HG03175 (cell line): Measurements from ENCODE around the gene MAP4K4.

Source experiments
- ATAC-seq: cut with Tn5 transposase; IDR thresholded peaks from one replicate; pipeline ENCODE4 v1.9.1; 2021; ENCODE audit warnings: mild to moderate bottlenecking, moderate library complexity; ENCODE audit not compliant: unreplicated experiment

Gene MAP4K4

DNA sequence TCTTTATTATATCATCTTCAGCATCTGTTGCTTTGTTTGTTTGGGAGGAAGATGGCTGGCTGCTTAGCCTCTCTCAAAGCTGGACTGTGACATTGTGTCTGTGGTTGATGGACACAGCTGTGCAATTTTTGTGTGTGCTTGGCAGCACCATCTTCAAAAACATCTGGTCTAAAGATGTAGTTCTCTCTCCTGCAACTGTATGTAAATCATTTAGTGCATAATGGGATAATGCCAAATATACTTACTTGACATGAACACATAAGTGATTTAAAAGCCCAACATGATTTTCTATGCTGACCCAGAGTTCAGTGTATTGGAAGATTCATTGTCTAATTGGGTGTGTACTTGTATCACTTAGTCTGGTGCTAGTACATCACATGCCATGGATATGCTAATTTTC is 112.2 kb downstream of the MAP4K4 start:
- no peak for ATAC-seq

DNA sequence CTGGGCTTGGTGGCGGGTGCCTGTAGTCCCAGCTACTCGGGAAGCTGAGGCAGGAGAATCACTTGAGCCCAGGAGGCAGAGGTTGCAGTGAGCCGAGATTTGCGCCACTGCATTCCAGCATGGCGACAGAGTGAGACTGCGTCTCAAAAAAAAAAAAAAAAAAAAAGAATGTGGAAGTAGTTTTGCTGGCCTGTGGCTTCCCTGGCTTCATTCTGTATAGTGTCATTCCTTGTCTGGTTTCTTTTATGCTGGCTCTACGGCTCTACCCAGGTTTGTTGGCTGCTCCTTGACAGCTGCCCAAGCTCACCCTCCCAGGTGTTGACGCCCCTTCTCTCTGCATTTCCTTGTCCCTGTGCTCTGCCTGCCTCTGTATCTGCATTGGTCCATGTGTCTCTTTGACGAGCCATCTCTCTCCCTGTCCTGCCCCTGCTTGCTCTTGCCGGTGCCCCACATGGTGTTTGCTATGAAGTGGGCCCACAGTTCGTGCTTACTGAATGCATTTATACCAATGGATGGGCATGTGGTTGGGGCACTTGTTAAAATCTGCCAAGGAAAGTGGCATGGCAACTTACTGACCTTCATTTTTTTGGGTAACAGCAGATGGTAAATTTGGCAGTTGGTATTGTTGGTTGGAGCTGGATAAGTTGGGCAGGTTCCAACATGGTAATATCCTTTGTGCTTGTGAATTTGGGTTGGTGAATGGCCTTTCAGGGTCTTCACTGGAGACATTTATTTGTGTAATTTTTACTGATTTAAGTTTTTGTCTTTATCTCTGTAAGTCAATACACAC is 113.9 kb downstream of the MAP4K4 start:
- ATAC-seq: no peak

DNA sequence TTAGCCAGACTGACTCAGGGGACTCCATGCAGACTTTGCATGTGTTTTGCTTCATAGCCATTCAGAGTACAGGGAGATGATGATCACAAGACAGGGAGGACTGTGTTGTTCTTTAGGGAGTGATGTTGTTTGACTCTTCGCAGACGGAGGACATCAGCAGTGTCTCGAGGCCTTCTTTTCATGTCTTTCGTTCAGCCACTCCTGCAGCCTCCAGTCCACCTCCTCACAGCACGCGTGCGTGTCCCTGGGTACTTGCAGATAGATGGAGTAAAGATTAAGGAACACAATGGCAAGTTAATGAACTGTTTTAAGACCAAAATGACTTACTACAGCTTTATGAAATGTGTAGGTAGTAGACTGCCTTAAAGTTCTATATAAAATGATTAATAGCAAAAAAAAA is 114.7 kb downstream of the MAP4K4 start:
- no peak for ATAC-seq

DNA sequence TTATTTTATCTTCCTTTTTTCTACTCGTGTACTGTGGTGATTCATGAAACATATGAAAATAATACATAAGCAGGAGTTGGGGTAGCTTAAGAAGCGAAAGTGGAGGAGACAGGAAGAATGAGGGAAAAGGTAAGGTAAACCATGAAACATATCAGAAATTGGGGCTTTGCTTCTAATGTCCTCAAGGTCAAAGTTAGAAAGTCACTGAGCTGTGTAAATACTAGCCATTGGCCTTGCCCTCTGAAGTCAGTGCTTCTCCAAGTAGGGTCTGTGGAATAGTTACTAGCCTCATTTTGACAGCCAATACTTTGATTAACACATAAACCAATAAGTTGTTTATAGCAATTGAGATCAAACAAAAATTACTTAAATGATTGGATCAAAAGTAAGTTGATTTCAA is 117.2 kb downstream of the MAP4K4 start:
- ATAC-seq: no peak

DNA sequence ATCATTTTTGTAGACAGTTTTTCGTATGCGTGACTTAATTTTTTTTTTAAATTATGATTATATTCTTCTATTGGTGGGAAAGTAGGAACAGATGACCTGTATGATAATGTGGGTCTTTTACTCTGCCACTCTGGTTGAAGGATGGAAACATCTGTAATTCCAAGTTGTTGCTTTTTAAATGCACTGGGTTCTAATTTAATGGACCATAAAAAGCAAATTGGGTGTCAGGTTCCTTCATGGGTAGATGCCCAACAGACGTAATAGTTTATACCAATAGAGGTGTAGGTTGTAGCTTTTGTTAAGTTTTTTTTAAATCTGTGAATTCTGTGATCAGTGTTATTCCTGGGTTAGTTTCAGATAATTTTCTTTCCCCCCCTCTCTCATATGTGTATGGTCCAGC is 117.6 kb downstream of the MAP4K4 start:
- no peak for ATAC-seq

DNA sequence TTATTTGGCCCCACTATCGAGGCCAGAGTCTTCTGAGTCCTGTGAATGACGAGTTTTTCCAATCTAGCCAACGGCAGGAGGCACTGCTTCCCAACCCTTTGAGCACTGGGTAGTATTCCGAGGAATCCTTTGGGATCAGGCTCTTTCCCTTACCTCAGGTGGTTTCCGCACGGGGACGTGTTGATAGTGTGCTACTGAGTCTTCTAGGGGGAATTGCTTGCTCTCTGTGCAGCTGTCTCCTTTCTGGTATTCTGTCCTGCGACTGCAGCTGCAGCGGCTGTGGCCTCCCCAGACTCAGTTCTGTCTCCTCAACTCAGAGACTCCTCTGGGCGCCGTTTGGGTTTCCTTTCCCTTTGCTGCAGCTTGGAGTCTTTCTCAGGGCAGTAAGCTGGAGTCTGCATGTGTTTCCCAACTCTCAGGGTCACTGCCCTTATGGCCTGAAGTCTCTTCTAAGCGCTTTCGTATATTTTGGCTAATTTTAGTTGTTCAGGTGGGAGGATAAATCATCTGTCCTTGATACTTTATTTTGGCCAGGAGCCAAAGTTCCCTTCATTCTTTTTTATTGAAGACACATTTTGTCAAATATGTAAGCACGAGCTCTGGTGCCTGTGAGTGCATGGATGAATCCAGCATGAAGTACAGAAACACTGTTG is 118.4 kb downstream of the MAP4K4 start:
- ATAC-seq: no peak

DNA sequence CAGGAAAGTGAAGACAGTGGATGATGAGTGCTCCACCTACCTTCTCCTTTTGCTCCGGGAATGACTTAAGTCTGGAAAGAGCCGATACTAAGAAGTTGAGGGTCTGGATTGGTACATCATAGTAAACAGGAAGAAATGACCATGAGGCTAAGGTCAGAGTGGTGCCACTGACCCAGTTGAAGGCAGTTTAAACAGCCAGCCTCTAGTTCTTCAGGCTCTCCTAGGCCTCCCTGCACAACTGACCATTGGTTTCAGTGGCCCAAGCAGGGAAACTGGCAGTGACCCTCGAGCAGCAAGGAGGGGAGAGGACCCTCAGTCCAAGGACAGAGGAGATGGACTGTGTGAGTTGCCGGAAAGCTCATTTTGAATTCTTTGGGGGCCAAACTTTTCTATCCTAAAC is 119.1 kb downstream of the MAP4K4 start:
- no peak for ATAC-seq

DNA sequence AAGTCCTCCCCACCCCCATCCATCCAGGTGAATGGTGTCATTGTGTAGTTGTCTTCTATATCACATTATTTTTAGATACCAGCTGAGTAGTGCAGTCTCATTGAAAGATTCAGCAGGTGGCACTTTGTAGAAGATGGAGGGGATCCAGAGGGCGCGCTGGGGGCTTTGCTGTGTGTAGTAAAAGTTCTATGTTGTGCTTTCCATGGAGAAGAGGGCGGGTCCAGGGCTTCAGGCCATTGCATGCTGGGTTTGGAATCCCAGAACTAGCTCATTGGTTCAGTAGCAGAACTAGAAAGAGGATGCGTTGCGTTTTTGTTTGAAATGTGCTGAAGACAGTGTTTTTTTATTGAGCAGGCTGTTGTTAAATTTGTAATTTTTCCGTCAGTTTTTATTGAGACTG is 120.0 kb downstream of the MAP4K4 start:
- no peak for ATAC-seq

DNA sequence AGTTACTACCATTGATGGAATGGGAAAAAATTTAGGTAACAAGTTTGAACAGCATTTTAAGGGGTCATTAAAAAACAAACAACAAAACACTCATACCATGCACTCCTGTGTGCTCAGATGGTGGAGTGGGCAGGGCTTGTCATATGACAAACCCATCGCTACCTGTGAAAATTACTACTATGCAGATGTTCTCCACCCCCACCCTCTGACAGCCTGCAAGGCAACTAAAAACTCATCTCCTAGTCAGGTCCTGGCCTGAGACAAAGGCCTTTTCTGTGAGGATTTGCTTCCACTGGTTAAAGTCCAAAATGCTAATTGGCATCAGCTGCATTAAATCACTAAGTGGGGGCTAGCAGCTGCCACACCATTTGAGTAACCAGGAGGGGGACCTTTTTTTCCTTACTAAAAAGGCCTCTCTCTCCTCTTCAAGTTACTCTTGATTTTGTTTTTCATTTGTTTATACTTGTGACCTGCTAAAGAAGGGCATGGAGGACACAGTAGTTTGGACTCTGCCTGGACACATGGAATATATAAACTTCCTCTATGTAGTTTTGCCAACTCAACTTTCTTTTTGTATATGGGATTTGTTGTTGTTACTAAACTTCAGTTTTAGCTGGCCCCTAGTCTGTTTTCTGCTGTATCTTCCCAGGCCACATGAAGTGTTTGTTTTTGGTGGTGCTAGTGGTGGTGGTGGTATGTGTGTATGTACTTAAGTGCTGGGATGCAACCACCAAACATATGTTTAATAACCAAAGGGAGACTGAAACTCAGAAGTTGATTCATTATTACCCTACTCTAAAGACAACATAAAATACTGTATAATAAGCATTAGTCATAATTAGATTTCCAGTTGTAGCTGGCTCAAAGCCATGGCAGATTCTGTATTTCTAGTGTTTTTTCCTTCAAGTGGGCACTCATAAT is 121.3 kb downstream of the MAP4K4 start:
- no peak for ATAC-seq

DNA sequence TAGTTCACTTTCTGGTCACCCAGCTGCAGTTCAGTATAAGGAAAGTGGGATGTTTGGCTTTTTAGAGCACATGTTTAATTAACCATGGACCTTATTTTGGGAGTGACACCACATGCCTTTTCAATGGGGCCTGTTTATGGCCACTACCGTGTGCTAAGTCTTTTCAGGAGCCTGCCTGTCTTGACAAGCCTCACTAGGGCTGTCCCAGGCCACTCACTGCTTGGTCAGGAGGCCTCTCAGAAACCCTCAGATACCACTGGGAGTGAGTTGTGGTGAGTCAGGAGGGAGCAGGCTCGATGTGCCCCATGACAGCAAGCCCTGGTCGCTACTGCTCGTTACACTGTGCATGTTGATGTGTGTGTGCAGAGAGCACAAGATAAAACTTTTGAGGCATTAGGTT is 123.0 kb downstream of the MAP4K4 start:
- no peak for ATAC-seq

DNA sequence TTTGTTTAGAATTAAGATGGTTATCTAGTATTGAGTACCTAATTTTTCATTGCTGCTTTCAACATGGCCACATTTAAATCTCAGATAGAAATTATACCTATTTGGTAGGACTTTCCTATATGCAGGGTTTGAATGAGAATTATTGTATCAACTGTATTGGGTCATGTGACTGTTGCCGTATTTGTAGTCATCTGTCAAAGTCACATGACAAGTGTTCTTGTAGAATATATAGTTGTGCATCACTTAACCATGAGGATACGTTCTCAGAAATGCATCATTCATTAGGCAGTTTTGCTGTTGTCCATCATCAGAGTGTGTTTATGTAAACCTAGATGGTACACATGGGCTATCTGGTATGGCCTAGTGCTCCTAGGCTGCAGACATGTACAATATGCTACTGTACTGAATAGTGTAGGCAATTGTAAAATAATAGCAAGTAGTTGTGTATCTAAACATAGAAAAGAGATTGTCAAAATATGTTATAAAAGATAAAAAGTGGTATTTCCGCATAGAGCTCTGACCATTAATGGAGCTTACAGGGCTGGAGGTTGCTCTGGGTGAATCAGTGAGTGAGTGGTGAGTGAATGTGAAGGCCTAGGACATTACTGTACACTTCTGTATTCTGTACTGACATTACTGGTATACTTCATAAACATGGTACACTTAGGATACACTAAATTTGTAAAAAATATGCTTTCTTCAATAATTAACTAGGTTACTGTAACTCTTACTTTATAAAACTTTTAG is 123.7 kb downstream of the MAP4K4 start:
- ATAC-seq: no peak

DNA sequence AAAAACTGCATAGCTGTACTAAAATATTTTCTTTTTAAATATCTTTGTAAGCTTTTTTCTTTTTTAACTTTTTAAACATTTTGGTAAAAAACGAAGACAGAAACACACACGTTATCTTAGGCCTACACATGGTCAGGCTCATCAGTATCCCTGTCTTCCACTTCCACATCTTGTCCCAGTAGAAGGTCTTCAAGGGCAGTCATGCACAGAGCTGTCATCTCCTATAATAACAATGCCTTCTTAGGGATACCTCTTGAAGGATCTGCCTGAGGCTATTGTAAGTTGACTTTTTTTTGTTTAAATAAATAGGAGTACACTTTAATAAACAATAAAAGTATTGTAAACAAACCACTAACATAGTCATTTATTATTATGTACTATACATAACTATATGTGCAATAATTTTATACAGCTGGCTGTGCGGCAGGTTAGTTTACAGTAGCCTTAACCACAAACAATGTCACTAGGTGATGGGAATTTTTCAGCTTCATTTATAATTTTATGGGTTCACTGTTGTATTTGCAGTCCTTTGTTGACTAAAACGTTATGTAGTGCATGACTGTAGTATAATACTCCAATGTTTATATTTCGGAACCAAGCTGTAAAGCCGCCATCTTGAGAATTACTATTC is 124.4 kb downstream of the MAP4K4 start:
- no peak for ATAC-seq

DNA sequence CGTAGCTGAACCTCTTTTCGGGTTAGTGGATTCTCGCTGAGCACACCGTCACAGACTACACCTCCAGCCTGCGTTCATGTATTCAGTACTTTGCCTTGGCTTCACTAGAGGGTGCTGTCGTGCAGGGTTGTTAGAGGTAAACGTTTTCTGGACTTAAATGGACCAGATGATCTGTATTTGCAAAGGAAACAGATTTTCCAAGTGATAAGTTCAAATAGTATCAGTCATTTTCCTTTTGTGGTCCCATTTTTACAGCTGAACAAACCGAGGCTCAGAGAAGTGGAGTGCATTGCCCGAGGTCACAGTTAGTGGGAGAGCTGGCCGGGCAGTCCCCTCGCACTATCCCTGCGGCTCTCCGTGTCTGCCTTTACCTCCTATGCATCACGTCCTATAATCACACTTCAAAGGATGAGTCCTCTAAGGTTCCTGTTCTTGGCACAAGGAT is 125.9 kb downstream of the MAP4K4 start:
- ATAC-seq: peak; percentile 65

DNA sequence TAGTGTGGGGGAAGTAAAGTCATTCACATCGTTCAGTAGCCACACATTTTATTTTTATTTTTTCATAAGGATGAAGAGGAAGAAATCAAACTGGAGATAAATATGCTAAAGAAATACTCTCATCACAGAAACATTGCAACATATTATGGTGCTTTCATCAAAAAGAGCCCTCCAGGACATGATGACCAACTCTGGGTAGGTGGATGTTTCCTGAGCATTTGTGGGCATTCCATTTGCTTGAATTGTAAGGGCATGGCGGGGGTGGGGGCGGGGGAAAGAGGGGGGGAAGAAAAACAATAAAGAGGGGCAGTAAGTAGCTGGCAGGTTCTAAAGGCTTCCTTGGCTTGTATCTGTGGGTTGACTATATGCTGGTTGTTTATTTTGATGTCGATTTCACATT is 126.4 kb downstream of the MAP4K4 start:
- no peak for ATAC-seq

DNA sequence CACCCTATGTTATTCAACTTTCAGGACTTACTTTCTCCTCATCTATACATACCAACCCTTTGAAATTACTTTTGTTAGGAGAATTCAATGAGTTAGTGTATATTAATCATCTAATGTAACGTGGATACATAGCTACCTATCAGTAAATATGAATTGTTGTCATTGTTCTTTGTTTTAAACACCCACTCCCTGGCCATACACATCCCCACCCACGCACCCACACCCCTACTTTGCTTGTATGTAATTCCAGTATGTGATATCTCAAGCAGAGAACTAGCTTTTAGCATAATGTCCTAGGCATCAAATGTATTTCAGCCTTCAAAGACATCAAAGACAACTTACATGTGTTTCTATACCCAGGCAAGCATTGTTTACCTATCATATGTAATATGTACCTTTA is 129.2 kb downstream of the MAP4K4 start:
- ATAC-seq: no peak

DNA sequence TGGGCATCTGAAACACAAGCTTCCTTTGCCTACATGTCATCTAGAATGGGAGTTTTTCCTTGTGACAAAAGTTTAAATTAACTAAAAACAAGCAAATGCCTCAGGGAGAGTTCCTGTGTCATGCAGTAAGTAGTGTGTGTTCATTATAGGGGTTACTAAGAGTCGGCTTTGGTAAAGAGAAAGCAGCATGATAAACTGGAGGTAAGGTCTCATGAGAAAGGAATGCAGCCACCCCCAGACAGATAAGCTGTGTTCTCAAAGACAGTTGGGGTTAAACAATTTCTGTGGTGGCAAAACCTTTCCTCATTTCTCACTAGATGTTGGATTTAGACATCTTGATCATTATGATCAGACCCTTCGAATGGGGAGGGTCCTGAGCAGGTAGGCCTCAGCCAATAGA is 129.7 kb downstream of the MAP4K4 start:
- no peak for ATAC-seq

DNA sequence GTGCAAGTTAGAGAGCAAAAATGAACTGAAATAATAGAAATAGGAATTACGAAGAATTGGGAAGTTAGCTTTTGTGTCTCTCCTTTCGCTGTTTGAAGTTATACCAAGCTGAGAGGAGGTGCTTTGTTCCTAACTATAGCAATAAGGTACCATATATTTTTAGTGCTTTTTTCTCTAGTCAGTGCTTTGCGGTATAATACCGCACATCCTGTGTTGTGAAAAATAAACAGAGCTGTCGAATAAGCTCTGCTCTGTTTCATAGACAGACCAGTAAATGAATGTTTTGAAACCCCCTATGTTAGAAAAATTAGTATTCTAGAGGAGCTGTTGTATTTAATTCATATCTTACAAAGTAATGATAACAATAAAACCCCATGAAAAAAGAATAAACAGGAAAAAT is 130.8 kb downstream of the MAP4K4 start:
- ATAC-seq: no peak

DNA sequence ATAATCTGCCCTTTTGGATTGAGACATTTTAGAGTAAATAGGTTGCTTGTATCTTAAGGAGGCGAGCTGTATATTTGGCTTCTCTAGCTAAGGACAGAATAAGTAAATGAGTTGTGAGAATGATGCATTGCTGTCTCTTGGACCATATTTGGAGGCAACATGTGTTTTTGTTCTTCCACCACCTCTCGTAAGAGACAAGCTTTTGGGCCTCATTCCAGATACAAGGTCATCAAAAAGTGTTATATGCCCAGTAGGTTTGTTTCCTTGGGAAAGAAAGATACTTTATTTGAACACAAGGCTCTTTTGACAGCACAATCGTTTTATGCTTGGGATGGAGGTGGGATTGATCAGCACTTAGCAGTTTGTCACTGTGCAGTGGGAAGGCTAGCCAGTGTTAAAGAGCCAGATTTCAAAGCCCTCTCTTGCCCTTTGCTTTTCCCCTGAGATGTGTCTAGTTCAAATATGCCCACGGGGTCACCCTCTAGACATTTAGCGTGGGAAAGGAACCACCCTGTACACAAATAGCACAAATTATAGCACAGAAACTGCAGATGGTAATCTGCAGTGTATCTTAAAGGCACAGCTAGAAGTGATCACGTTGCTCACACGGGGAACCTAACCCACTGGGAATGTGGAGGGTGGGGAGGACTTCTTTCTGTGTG is 131.3 kb downstream of the MAP4K4 start:
- ATAC-seq: no peak

DNA sequence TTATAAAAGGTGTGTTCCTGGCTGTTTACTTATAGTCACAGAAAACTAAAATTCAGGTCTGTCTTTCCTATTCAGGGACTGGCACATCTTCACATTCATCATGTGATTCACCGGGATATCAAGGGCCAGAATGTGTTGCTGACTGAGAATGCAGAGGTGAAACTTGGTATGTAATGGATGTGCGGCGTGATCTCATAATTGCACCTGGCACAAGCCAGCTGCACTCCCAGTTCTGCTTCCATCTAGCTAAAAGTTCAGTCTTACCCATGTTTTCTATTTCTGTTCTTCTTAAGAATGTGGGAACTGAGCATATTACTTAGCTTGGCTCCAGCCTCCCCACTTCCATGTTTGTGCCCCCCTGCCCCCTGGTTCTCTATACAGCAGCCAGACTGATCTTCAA is 131.9 kb downstream of the MAP4K4 start:
- ATAC-seq: no peak

DNA sequence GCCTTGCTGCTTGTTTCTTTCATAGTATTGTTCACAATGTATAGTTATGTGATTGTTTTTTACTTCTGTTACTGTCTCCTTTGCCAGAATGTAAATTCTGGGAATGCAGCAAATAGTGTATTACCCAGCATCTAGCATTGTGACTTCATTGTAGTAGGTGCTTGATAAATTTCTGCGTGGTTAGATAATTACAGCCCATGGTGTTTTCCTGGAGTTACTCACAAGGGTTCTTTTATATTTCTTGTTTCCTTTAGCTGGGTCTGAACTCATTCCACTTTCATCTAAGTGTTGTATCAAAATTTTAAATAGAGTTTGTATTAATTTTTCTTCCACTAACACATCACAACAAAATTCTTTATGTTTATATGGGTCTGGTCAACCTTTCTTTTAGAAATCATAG is 132.6 kb downstream of the MAP4K4 start:
- no peak for ATAC-seq
